Measurements from ENCODE around the gene ANO1. TPM values are rescaled to one million over a fixed set of nuclear protein-coding genes. Genes with fewer than 3 reads are reported as not detected.

Gene ANO1
- total RNA-seq, 1 donor from 2014 or later = not detected

DNA sequence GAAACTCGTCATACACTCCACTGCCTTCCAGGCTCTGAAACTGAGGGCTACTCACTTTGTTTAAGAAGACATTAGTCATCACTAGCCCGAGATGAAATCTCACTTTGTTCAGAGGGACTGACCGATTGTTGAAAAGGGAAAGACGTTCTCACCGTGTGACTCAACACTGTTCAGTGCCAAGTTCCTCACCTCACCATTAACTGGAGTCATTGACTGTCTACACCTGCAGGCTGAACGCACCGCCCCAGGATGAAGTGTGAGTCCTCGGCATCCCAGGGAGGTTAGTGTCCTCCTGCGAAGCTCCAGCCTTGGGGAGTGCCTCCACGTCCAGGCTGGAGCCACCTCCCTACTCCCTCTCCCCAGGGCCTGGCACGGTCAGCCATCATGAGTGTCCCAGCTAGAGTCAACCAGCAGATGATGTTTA, 155.4 kb downstream of the ANO1 start:
- peaks cover 9% of the 10 kb centered on the region for H3K4me1 Mint-ChIP-seq (ENCODE audit: unreplicated experiment)
- H3K4me3 Mint-ChIP-seq (ENCODE audit: unreplicated experiment) = no peak overlapping the region
- DNase-seq (ENCODE audit: extremely low spot score, unreplicated experiment) = no peak
- H3K36me3 Mint-ChIP-seq (ENCODE audit: unreplicated experiment) = no peaks in the 10 kb centered on the region
- TF ChIP-seq, protein P1, sequence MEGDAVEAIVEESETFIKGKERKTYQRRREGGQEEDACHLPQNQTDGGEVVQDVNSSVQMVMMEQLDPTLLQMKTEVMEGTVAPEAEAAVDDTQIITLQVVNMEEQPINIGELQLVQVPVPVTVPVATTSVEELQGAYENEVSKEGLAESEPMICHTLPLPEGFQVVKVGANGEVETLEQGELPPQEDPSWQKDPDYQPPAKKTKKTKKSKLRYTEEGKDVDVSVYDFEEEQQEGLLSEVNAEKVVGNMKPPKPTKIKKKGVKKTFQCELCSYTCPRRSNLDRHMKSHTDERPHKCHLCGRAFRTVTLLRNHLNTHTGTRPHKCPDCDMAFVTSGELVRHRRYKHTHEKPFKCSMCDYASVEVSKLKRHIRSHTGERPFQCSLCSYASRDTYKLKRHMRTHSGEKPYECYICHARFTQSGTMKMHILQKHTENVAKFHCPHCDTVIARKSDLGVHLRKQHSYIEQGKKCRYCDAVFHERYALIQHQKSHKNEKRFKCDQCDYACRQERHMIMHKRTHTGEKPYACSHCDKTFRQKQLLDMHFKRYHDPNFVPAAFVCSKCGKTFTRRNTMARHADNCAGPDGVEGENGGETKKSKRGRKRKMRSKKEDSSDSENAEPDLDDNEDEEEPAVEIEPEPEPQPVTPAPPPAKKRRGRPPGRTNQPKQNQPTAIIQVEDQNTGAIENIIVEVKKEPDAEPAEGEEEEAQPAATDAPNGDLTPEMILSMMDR (IDR thresholded peaks at IDR 0.05) = no peak
- no peaks in the 10 kb centered on the region for H3K27me3 Mint-ChIP-seq (ENCODE audit: unreplicated experiment)
- H3K9me3 Mint-ChIP-seq (ENCODE audit: unreplicated experiment) = no peaks in the 10 kb centered on the region
- no peak overlapping the region for H3K27ac Mint-ChIP-seq (ENCODE audit: unreplicated experiment)

GRCh38 chr11:70233962-70234361, 155.8 kb downstream of the ANO1 start:
- TF ChIP-seq, protein P1 (IDR thresholded peaks at IDR 0.05) = no peak
- H3K27ac Mint-ChIP-seq (ENCODE audit: unreplicated experiment) = no peak overlapping the region
- H3K36me3 Mint-ChIP-seq (ENCODE audit: unreplicated experiment) = no peaks in the 10 kb centered on the region
- H3K27me3 Mint-ChIP-seq (ENCODE audit: unreplicated experiment) = no peaks in the 10 kb centered on the region
- H3K4me1 Mint-ChIP-seq (ENCODE audit: unreplicated experiment) = peaks cover 9% of the 10 kb centered on the region
- DNase-seq (ENCODE audit: extremely low spot score, unreplicated experiment) = no peak
- no peaks in the 10 kb centered on the region for H3K9me3 Mint-ChIP-seq (ENCODE audit: unreplicated experiment)
- no peak overlapping the region for H3K4me3 Mint-ChIP-seq (ENCODE audit: unreplicated experiment)

Other genes with a start within 250 kb of the ANO1 start
- 19.3 and 19.5 TPM in 2 replicates for gene FADD, start 125.0 kb downstream of the ANO1 start, total RNA-seq
- 63.1 and 70.4 TPM in 2 replicates for gene PPFIA1, start 192.4 kb downstream of the ANO1 start, total RNA-seq

Measured in osteocyte (in vitro differentiated cells).